Measurements from ENCODE around the gene MYT1.

DNA sequence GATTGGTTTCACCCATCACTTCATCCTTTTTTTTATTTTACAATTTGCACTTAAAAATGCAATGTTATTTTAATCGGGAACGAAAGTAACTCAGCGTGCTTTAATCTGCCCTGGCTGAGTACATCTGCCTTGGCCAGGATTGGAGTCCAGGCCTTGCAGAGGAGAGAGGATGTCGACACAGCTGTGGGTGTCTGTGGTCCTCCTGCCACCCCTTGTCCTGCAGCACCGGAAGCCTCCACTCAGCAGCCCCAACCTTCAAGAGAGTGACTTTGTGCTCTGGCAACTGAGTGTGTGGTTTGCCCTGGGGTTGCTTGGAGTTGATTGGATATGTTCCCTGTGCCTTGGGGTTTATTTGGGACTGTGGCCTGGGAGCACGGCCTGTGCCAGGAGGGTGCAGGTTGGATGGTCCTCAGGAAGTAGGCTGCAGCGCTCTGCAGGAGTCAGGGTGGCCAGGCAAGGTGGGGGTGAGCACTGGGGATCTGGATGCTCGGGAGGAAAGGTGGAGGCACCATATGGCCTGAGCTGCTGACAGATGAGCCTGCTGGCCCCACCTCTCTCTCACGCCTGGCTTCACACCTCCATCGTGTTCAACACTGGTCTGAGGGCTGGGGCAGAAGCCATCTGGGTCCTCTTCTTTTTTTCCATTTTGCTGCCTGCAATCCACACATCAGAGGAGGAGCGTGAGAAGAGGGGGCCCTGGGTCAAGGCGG lies 4.3 kb downstream of the MYT1 start:
- no peak for TF ChIP-seq POLR2A (IDR thresholded peaks at IDR 0.05)
- TF ChIP-seq, protein P1, sequence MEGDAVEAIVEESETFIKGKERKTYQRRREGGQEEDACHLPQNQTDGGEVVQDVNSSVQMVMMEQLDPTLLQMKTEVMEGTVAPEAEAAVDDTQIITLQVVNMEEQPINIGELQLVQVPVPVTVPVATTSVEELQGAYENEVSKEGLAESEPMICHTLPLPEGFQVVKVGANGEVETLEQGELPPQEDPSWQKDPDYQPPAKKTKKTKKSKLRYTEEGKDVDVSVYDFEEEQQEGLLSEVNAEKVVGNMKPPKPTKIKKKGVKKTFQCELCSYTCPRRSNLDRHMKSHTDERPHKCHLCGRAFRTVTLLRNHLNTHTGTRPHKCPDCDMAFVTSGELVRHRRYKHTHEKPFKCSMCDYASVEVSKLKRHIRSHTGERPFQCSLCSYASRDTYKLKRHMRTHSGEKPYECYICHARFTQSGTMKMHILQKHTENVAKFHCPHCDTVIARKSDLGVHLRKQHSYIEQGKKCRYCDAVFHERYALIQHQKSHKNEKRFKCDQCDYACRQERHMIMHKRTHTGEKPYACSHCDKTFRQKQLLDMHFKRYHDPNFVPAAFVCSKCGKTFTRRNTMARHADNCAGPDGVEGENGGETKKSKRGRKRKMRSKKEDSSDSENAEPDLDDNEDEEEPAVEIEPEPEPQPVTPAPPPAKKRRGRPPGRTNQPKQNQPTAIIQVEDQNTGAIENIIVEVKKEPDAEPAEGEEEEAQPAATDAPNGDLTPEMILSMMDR (IDR thresholded peaks at IDR 0.05): no peak
- TF ChIP-seq POLR2AphosphoS5 (IDR thresholded peaks at IDR 0.05): no peak
- TF ChIP-seq EP300 (IDR thresholded peaks at IDR 0.05): no peak
